Inflammatory macrophage (primary cell): ENCODE data around the gene ANKRD1.
"Not testable (repeated sequence)": the region's sequence is repeated elsewhere in the genome, so short reads cannot be mapped to it uniquely, and the experiment has no call there.

Source experiments
- DNase-seq, 2 donors: peaks; one replicate each; pipeline ENCODE4 v3.0.0-alpha.2; 2020 to 2022

Gene ANKRD1

GRCh38 chr10:90912174-90912573, 8.7 kb downstream of the ANKRD1 start:
- no peak for DNase-seq

DNA sequence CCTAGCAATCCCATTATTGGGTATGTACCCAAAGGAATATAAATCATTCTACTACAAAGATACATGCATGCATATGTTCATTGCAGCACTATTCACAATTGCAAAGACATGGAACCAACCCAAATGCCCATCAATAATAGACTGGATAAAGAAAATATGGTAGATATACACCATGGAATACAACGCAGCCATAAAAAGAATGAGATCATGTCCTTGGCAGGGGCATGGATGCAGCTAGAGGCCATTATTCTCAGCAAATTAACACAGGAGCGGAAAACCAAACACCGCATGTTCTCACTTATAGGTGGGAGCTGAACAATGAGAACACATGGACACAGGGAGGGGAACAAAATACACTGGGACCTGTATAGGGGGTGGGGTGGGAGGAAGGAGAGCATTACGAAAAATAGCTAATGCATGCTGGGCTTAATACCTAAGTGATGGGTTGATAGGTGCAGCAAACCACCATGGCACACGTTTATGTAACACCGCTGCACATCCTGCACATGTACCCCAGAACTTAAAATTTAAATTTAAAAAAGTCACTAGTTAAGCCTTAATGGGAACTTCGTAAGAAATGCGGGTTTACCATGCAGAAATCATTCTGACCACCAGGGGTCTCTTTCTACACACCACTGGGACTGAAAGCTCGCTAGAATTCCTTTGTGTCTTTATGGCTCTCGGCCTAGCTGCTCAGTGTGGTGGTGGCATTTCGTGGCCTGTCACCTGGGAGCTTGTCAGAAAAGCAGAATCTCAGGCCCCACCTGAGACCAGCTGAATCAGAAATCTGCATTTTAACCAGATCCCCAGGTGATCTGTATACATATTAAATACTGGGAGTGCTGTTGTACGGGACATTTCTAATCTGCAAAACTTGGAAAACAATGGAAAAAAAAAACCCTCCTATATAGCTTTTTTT, 9.5 kb downstream of the ANKRD1 start:
- DNase-seq: peak; percentile 67 to 77

GRCh38 chr10:90906596-90906995, 14.3 kb downstream of the ANKRD1 start:
- DNase-seq: no peak

DNA sequence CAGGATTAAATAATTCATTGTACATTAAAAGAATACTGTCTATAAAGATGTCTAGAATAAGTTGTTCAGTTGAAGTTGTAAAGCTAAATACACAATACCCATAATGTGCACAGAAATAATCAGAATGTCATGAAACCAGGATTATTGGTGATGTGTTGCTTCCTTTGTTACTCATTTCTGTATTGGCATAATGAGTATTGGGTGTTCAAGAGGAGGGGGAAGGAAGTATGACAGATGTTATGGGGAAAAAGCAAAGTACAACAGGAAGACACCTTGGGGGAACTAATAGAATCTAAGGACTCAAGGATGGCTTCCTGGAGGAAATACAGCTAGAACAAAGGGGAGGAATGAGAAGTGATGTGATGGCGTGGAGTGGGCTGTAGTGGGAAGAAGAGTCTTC, 15.0 kb downstream of the ANKRD1 start:
- no peak for DNase-seq

GRCh38 chr10:90896916-90897315, 24.0 kb downstream of the ANKRD1 start:
- DNase-seq: not testable (repeated sequence)

DNA sequence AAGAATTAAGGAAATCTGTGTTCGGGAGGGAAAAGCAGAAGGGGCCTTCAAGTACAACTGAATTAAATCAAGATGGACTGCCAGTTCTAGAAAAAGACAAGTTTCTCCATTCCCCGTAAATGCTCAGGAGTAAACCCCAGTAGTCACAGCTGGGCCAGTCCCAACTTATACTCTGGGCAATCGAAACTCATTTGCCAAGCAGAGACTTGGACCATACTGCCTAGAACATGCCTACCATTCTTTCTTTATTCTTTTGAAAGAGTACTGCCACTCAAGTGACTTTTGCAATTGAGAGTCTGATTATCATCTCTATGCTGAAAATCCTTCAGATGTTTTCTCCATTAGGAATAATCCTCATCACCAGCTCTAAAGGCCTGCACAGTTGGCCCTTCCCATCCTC, 27.7 kb downstream of the ANKRD1 start:
- DNase-seq: no peak

DNA sequence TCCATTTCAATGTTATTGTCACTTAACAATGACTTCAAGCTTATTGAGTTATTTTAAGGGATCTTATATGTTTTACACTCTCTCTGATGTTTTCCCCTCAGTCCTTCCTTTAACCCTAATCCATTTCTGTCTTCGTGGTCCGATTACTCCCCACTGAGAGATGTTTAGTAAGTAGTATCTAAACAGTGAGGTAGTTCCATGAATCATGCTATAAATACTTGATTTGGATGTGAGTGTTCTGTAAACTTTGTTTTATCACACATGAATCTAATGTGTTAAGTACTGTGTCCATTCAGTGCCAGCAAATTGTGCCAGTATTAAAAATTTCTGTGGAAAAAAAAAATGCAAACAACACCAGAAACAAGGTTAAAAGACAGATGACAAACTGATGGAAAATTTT, 30.5 kb downstream of the ANKRD1 start:
- no peak for DNase-seq

DNA sequence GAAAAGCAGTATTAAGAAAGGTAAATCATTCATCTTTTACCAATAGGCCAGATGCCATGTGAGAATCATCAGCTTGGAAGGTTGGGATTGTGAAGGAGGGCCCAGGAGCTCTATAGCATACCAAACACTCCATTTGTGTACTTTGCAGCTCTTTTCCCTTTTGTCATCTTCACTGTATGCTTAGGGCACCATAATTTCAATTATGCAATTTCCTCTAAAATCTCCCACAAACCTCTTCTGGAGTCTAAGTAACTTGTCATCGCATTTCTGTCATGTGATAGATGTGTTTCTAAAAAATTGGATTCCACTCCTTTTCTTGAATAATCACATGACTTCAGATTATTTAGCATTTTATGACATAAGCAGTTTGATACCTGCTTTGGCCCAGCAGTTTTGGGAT, 31.3 kb downstream of the ANKRD1 start:
- DNase-seq: peak in 1 of 2 donors; percentile 9

- DNase-seq: no peak
These were observed 32.5 kb downstream of the ANKRD1 start for GRCh38 chr10:90888387-90888786.

- no peak for DNase-seq
These were observed 33.3 kb downstream of the ANKRD1 start for GRCh38 chr10:90887555-90887954.

GRCh38 chr10:90885176-90885575, 35.7 kb downstream of the ANKRD1 start:
- DNase-seq: no peak

DNA sequence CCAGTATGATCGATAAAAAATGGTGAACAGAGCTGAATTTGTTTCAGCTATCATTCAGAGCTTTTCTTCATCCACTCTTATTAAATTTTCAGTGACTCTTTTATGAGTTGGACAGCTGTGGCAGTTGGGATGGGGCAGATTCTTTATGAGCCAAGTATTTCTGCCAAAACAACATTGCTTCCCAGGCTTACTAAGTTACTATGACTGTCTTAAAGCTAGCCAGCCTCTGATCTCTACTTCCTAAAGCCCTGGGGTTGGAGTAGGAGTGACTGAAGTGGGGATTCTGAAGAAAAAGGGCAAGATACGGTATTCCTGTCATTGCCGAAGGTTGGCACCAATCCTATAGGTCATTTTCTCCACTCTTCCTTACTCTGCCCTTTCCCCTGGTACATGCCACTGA, 36.5 kb downstream of the ANKRD1 start:
- no peak for DNase-seq

- DNase-seq: peak; percentile 11 to 53
These were observed 40.7 kb downstream of the ANKRD1 start for GRCh38 chr10:90880059-90880719.

DNA sequence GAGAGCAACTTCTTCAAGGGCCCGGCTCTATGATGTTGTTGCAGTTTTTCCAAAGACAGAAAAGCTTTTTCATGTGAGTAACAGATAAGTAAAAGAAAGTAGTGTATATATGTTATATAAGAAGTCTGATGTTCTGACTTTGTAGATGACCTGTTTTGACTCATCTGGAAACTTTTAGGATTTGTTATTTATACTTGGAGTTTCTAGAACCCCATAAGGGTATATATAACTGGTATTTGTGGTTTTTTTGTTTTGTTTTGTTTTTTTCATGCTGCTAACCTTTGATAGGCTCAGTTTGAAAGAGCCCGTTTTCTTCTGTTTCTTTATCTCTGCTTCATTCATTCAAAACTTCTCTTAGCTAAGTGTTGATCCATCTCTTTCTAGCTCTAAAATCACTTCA, 41.8 kb downstream of the ANKRD1 start:
- DNase-seq: no peak

GRCh38 chr10:90872648-90873020, 48.3 kb downstream of the ANKRD1 start:
- DNase-seq: no peak

DNA sequence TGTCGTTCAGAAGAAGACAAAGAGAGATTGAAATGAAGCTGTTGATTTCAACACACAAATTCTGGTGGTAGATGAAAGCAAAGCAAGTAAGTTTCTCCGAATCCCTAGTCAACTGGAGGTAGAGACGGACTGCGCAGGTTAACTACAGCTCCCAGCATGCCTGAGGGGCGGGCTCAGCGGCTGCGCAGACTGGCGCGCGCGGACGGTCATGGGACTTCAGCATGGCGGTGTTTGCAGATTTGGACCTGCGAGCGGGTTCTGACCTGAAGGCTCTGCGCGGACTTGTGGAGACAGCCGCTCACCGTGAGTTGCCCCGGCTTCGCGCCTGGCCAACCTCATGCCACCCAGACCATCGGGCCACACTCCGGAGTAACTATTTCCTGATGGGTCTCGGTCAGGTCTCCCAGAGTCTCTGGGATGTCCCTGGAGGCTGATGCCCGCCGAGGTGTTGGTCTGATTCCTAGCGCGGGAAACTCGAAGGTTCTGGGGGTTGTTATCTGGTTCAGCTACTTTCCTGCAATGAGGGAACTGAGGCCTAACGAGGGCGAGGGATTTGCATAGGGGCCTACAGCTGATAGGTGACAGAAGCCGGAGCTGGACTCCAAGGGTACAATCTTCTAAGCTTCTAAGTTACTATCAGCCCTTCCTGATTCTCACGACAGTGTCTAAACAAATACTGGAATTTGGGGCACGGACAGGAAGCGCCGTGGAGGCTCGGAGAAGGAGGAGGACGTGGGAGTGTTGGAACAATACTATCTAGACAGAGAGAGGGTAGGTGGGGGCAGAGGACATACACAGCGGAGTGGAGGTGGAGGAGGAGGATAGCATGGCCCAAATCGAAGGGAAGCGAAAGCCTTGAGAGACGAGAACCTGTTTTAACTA, 48.9 kb downstream of the ANKRD1 start, which contains the start of gene RPP30:
Gene RPP30 (plus strand): TSS at position 209 of the 882 bp plus-strand sequence. CDS start 13 bp downstream, at position 222.
- peak; percentile 73 to 79 for DNase-seq

- DNase-seq: peak; percentile 56 to 60
These were observed 49.6 kb downstream of the ANKRD1 start for GRCh38 chr10:90871279-90871765.

DNA sequence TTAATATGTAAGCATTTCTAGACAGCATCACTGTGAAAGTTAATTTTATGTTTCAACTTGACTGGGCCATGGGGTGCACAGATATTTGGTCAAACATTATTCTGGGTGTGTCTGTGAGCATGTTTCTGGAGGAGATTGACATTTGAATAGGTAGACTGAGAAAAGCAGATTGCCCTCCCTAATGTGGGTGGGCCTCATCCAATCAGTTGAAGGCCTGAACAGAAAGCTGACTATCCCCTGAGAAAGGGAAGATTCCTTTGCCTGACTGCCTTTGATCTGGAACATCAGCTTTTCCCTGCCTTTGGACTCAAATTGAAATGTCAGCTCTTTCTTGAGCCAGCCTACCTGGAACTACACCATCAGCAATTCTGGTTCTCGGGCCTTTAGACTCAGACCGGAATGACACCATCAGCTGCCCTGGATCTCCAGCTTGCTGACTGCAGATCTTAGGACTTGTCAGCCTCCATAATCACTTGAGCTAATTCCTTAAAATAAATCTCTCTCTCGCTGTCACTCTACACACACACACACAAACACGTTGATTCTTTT, 54.8 kb downstream of the ANKRD1 start:
- no peak for DNase-seq

GRCh38 chr10:90865401-90865800, 55.5 kb downstream of the ANKRD1 start:
- DNase-seq: peak in 1 of 2 donors; percentile 23

DNA sequence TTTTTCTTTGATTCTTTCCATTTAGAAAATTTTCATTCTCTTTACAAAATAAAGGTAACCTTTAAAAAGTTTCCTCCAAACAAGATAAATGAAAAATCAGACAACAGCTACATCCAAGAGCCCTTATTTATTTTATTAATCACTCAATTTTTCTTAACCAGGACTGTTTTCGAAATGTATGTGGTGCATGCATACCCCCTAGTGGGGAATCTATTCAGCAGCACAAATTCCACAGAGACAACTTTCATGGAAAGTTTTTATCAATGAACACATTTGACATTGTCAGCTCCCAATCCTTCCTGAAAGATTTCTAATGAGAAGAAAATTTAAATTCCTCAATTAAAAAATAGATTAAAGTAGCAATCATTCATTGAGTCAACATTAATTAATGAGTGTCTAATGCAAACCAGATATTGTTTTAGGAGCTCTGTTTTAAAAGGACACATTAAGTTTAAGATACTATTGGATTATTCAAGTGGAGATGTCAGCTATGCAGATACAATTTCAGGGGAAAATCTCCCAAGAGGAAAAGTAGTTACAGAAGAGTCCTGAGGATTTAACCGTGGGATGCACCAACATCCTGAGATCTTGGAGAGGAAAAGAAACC, 57.9 kb downstream of the ANKRD1 start:
- peak; percentile 29 to 34 for DNase-seq
